Fibroblast of skin of right biceps (primary cell): Measurements from ENCODE around the gene KCNIP4.
A peak's percentile ranks its signal among the peaks of the same experiment; 100 is the strongest.

Experiments
- DNase-seq: peaks from one replicate; pipeline ENCODE4 v3.0.0-alpha.2; 2013

The KCNIP4 gene

DNA sequence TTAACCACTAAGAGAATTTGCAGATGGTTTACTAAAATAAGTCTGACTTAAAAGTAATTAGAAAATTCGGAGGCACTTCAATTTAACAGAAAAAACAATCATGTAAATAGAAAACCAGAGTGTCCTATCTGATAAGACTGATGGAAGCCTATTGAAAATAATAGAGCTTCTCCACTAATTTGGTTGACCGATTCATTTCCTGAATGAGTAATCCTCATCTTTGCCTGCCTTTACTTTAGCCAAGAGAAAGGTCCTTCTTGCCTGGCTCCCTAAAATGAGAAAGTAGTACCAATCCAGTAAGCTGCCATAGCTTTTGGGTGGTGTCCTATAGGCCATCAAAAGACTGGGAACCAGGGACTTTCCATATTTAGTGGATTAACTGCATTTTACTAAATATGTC lies 48.4 kb downstream of the KCNIP4 start:
- DNase-seq, result peak; percentile 25

- DNase-seq, result no peak
Observed at GRCh38 chr4:21898101-21898500, 50.5 kb downstream of the KCNIP4 start.

GRCh38 chr4:21896767-21897166 lies 51.8 kb downstream of the KCNIP4 start:
- no peak for DNase-seq

DNA sequence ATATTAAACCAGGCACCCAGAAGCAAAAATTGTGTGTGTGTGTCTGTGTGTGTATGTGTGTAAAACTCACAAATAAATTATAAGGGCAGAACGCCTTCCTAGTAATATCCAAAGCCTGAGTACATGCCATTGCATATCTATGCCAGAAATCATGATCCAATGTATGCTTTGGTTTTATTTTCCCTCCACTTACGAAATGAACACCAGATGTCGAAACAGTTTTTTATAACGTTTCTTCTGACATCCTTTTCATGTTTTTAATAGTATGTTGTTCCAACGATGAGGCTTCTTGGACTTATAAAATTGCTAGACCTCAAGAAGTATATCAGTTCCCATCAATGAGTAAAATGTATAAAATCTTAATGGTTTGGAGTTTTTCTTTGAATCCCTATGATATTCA lies 55.4 kb downstream of the KCNIP4 start:
- peak; percentile 43 for DNase-seq

- peak; percentile 22 for DNase-seq
Observed at GRCh38 chr4:21890231-21890630, 58.3 kb downstream of the KCNIP4 start.

- DNase-seq, result peak; percentile 93
Observed at GRCh38 chr4:21888195-21888976, 60.2 kb downstream of the KCNIP4 start.

- peak; percentile 16 for DNase-seq
Observed at GRCh38 chr4:21887481-21887880, 61.1 kb downstream of the KCNIP4 start.

DNA sequence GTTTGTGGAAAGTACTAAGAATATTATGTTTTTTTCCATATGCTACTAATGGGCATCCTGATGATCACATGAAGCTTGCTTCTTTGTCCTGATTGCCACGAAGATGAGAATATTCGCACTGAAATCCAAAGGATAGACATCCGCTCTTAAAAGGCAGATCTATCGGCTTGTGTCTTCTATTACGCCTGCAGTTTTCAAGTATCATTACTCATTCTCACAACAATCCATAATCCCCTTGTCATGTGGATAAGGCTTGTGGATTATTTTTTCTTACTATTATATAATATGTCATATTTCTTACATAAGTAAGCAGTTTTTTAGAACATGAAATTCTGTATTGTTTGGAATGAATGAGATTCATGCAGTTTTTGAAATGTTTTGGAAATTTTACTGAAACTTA lies 62.8 kb downstream of the KCNIP4 start:
- no peak for DNase-seq

DNA sequence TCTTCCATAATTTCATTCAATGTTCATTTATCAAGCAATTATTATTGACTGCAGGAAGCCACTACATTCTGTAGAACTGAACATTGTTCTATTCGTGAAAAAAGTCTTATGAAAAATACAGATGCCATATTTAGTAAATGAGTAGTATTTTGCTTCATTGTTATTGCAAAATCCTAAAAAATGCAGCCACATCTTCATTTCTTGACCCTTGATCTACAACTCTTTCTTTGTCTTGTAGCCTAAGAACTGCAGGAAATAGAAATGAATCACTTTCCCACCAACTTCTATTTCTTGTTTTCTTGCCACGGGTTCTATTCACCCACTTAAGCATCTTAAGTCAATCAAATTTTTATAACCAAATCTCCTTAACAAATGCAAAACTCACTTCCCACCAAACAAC lies 63.3 kb downstream of the KCNIP4 start:
- peak; percentile 63 for DNase-seq

DNA sequence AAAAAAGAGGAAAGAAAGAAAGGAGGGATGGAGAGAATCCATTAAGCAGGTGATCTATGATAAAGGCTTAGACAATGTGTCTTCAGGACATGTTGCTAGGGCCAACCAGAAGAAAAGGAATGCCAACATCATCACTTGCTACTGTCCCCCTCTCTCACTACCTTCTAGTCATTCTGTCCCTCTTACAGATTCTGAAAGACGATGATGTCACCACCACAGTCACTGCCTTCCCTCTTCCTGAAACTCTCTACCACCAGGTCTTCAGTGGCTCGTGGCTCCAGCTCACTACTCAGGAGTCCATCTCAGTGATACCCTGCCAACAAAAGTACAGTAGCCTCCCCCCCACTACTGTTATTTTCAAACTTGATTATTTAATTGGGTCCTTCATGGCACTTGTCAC lies 64.0 kb downstream of the KCNIP4 start:
- no peak for DNase-seq

DNA sequence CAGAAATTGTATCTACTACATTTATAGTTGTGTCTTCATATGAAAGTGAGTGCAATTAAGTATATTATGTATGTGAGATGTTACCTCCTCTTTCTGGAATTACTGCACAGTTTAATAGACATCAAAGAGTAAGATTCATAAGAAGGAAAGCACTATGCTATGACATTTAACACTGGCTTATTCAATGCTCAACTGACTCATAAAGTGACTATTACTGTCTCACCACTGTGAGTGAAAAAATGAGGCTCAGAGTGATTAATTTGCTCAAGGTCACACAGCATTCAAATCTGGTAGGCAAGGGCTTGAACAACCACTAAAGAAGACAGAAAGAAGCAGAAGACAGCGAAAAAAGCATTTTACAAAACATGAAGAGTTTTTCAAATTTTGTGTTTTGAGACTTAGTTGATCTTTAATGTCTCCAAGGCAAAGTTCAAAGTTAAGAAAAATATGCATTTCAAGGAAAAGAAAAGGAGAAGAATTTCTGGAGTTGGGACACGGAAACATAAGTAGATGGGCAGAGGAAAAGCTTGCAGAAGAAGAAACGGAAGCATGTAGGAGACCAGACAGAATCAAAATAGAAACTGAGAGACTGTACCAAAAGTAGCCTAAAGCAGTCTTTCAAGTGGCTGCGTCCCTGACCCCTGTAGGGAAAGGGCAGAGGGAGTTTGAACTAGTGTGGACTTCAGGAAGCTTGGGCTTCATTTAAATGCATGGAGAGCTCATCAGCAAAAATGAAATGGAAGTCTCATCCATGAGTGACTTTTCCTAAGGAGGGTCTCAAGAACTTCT lies 66.3 kb downstream of the KCNIP4 start:
- peak; percentile 48 for DNase-seq

- peak; percentile 22 for DNase-seq
Observed at GRCh38 chr4:21879187-21879586, 69.4 kb downstream of the KCNIP4 start.

- no peak for DNase-seq
Observed at GRCh38 chr4:21876711-21877110, 71.9 kb downstream of the KCNIP4 start.

GRCh38 chr4:21873145-21873544 lies 75.4 kb downstream of the KCNIP4 start:
- DNase-seq, result no peak

GRCh38 chr4:21872101-21872500 lies 76.5 kb downstream of the KCNIP4 start:
- no peak for DNase-seq

DNA sequence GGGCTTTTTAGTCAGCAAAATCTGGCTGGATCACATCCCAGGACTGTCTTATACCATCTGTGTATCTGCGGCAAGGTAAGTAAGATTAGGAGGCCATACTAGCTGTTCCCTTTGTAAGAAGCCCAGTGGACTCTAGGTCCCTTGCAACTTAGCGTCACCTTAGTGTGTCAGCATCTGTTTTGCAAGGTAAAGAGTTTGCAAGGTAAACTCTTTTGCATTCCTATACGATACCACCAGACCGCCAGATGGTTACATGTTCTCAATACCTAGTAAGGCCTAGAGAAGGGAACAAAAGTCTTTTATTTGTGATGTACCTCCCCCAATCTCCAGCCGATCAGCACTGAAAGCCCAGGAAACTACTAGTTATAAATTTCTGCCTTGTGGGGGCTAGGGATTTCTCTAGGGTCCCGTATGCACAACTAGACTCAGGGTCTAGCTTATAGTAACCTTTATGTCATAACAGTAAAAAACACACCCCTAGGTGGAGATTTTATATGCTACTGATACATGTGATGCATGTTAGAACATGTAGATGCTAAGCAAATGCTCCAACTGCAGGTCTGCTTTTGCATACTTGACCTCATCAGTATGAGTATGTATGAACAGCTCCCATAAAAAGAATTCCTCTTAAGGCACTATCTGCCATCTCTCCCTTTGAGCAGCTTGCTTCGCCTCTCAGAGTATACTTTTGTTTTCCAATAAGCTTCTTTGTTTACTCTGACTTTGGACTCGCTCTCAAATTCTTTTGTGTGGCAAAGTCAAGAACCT lies 78.4 kb downstream of the KCNIP4 start:
- DNase-seq, result no peak

- no peak for DNase-seq
Observed at GRCh38 chr4:21864686-21865085, 83.9 kb downstream of the KCNIP4 start.

- DNase-seq, result no peak
Observed at GRCh38 chr4:21862917-21863316, 85.7 kb downstream of the KCNIP4 start.

DNA sequence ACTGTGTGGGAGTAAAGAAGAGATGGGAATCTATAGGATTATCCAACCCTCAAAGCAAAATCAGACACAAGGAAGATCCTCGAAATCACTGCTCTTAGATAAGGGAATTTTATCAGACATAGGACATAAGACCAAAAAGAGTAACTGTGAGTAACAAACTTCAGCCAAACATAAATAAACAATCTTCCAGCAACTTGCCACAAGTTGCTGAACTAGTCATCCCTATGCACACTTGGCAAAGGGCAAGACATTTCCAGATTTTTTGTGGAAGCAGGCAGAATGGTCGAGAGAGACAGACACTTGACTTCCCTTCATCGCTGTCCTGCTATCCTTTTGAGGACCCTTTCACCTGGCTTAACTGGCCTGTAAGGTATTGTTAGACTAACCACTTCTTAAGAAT lies 89.6 kb downstream of the KCNIP4 start:
- DNase-seq, result no peak

- DNase-seq, result no peak
Observed at GRCh38 chr4:21856754-21857153, 91.8 kb downstream of the KCNIP4 start.

DNA sequence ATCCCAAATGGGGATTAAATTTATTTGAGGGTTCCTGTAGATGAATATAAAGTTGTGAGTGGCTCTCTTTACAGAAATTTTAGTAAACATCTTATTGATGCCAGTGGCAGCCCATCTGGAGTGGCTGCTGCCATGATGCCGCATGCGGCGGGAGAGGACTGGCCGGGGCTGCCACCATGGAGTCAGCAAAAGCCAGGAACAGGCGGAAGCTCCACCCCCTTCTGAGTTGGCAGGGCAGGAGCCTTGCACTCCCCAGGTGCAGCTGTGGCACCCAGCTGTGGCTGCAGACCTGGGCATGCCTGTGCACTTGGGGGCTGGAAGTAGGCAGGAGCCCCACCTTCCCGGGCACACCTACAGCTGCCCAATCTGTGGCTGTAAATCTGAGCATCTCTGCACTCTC lies 92.3 kb downstream of the KCNIP4 start:
- no peak for DNase-seq

DNA sequence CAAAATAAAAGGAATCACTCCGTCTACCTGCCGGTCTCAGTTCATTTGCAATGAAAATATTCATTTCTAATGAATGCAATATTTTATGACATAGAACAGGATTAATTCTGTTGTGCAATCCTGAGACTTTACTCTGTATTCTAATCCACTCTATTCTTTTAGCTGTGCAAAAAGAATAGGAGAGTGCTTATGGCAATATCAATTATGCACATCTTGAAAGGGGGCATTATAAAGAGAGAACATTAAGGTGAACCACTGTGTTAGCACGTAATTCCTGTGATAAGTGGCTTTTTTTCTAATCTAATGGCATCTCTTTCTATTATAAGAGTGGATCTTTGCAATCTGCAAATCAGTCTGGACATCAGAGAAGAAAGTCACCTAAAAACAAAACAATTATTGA lies 99.5 kb downstream of the KCNIP4 start:
- DNase-seq, result no peak

- DNase-seq, result no peak
Observed at GRCh38 chr4:21848021-21848420, 100.6 kb downstream of the KCNIP4 start.

DNA sequence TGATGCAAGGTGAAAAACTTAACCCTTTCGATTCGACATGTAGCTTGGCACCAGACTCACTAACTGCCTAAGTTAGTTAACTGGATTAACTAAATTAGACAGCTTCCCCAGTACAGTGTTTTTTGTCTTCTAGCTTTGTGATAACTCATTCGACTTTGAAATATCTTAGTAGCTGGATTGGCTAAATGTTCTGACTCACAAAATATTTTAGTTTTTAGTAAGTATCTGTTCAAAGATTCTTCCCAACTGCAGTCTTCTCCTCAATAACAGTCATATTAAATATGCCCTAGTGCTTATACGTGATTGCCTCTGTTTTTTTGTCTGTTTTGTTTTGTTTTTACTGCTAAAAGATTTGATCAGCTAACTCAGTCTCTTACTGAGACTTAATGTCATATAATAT lies 102.9 kb downstream of the KCNIP4 start:
- DNase-seq, result peak; percentile 39
